ENCODE data around the gene AP1M1. TPM values are rescaled to one million over a fixed set of nuclear protein-coding genes. Genes with fewer than 3 reads are reported as not detected.

AP1M1 gene
- total and polyA plus RNA-seq, 11 donors, result 26.2 to 93.4 (median 47.8) TPM

DNA sequence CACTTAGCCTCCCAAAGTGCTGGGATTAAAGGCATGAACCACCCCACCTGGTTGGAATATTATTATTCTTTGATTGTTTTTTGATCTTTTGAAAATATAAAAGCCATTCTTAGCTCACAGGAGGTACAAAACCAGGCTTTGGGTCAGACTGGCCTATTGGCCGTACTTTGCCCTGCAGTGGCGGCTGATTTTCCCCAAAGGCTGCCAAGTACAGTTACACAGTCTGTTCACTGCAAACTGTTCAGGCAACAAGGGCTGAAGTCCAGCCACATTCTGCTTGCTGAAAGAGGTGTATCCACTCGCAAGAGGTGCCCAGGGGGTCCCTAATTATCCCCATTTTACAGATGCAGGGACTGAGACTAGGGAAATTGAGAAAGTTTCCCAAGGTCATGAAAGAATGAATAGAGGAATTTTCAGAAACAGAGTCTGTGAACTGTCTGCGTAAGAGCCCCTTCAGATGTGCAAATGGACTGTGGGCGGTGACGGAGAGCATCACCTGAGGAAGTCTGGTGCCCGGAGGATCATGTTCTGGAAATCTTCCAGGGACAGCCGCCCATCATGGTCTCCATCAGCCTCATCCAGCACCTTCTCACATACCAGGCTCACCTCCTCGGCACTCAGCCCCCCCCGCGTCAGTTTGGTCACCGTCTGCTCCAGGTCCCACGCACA is 33.4 kb upstream of the AP1M1 start:
- Histone ChIP-seq H3K9me3 (no peaks in the 10 kb centered on the region), H3K4me3 (no peak overlapping the region), H3K4me1 (no peaks in the 10 kb centered on the region), H3K27ac (no peak overlapping the region), H3K27me3 (peaks cover 0 to 4% (median 0%) of the 10 kb centered on the region in 9 donors), H3K36me3 (no peaks in the 10 kb centered on the region)
- ATAC-seq (no peak), DNase-seq (no peak)
- 78 to 86% (median 81%) methylated on average over 13 of the region's 13 CpGs for WGBS, 4 donors
- intact Hi-C loops (cut with DNase I), result no loop called here
- TF ChIP-seq POLR2A (IDR thresholded peaks at IDR 0.05), result no peak
- TF ChIP-seq, protein P1, sequence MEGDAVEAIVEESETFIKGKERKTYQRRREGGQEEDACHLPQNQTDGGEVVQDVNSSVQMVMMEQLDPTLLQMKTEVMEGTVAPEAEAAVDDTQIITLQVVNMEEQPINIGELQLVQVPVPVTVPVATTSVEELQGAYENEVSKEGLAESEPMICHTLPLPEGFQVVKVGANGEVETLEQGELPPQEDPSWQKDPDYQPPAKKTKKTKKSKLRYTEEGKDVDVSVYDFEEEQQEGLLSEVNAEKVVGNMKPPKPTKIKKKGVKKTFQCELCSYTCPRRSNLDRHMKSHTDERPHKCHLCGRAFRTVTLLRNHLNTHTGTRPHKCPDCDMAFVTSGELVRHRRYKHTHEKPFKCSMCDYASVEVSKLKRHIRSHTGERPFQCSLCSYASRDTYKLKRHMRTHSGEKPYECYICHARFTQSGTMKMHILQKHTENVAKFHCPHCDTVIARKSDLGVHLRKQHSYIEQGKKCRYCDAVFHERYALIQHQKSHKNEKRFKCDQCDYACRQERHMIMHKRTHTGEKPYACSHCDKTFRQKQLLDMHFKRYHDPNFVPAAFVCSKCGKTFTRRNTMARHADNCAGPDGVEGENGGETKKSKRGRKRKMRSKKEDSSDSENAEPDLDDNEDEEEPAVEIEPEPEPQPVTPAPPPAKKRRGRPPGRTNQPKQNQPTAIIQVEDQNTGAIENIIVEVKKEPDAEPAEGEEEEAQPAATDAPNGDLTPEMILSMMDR (IDR thresholded peaks at IDR 0.05), result no peak

DNA sequence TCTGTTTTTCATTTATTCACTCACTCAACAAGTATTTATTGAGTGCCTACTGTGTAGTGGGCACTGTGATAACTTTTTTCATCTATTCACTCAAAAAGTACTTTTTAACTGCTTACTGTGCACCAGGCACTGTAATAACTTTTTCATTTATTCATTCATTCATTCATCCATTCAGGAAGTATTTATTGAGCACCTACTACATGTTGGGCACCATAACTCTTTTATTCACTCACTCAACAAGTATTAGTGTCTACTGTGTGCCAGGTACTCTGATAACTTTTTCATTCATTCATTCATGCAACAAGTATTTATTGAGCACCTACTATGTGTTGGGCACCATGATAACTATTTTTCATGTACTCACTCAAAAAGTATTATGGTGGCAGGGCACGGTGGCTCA is 31.3 kb upstream of the AP1M1 start:
- H3K4me1 ChIP-seq, result no peaks in the 10 kb centered on the region
- DNase-seq (no peak), ATAC-seq (no peak)
- H3K36me3 ChIP-seq, result no peaks in the 10 kb centered on the region
- intact Hi-C loops (cut with DNase I), result no loop called here
- no peaks in the 10 kb centered on the region for H3K9me3 ChIP-seq
- TF ChIP-seq, protein P1 (IDR thresholded peaks at IDR 0.05), result no peak
- TF ChIP-seq POLR2A (IDR thresholded peaks at IDR 0.05), result no peak
- no peak overlapping the region for H3K4me3 ChIP-seq
- peaks cover 0 to 4% (median 0%) of the 10 kb centered on the region in 9 donors for H3K27me3 ChIP-seq
- no peak overlapping the region for H3K27ac ChIP-seq
- 88 to 96% (median 93%) methylated on average over 1 of the region's 1 CpG for WGBS, 4 donors

DNA sequence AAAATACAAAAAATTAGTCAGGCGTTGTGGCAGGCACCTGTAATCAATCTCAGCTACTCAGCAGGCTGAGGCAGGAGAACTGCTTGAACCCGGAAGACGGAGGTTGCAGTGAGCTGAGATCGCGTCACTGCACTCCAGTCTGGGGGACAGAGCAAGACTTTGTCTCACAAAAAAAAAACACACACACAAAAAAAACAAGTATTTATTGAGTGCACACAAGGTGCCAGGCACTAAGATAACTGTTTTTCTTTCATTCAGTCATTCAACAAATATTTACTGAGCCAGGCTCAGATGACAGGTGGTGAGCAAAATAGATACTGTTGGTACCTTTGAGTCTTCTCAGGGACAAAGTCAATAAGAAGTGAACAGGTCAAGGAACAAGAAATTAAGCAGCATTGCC is 30.7 kb upstream of the AP1M1 start:
- Histone ChIP-seq H3K27me3 (peaks cover 0 to 4% (median 0%) of the 10 kb centered on the region in 9 donors), H3K4me1 (no peaks in the 10 kb centered on the region), H3K27ac (no peak overlapping the region), H3K9me3 (no peaks in the 10 kb centered on the region), H3K4me3 (no peak overlapping the region), H3K36me3 (no peaks in the 10 kb centered on the region)
- TF ChIP-seq, protein P1 (IDR thresholded peaks at IDR 0.05), result no peak
- no peak for TF ChIP-seq POLR2A (IDR thresholded peaks at IDR 0.05)
- WGBS, 4 donors, result 90 to 94% (median 93%) methylated on average over 5 of the region's 5 CpGs
- ATAC-seq, result no peak
- no peak for DNase-seq
- intact Hi-C loops (cut with DNase I), result no loop called here

DNA sequence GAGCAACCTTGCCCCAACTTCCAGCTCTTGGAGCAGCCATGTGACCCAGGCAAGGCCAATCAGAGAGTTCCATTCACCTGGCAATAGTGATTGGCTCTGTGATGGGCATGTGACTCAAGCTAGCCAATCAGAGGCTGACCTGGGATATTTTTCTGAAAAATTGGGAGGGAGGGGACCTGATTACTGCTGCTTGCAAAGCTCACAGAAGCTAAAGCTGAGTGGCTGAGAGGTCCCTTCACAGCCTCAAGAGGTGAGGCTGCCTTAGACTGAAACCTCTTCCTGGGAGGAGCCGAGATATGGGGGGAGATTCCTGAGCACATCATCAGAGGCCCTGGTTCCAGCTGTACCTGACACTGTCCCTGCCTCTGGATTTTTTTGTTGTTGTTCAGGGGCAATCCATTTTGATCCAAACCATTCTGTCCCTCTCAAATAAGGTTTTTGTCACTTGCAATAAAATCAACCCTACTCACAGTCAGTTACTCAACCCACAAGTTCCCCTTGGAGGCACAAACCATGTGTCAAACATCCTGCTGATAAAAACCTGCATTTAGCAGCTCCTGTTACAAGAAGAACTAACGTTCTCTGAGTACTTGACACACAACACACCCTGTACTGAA is 29.1 kb upstream of the AP1M1 start:
- H3K36me3 ChIP-seq, result no peaks in the 10 kb centered on the region
- H3K4me3 ChIP-seq, result no peak overlapping the region
- intact Hi-C loops (cut with DNase I), result no loop called here
- WGBS, 4 donors, result 39 to 56% (median 44%) methylated on average over 2 of the region's 2 CpGs
- H3K9me3 ChIP-seq, result no peaks in the 10 kb centered on the region
- no peak for TF ChIP-seq POLR2A (IDR thresholded peaks at IDR 0.05)
- TF ChIP-seq, protein P1 (IDR thresholded peaks at IDR 0.05), result no peak
- H3K4me1 ChIP-seq, result no peaks in the 10 kb centered on the region
- no peak for ATAC-seq
- no peak overlapping the region for H3K27ac ChIP-seq
- no peak for DNase-seq
- H3K27me3 ChIP-seq, result peaks cover 0 to 4% (median 0%) of the 10 kb centered on the region in 9 donors

Data from heart left ventricle (tissue), 16 donors.